ENCODE data around the gene CLCN1. TPM values are rescaled to one million over a fixed set of nuclear protein-coding genes. Genes with fewer than 3 reads are reported as not detected.

Gene CLCN1
- total and polyA plus RNA-seq, 2 donors (not counting 3 experiments of a cell fraction or from before 2014, with no cell fraction given) = not detected

DNA sequence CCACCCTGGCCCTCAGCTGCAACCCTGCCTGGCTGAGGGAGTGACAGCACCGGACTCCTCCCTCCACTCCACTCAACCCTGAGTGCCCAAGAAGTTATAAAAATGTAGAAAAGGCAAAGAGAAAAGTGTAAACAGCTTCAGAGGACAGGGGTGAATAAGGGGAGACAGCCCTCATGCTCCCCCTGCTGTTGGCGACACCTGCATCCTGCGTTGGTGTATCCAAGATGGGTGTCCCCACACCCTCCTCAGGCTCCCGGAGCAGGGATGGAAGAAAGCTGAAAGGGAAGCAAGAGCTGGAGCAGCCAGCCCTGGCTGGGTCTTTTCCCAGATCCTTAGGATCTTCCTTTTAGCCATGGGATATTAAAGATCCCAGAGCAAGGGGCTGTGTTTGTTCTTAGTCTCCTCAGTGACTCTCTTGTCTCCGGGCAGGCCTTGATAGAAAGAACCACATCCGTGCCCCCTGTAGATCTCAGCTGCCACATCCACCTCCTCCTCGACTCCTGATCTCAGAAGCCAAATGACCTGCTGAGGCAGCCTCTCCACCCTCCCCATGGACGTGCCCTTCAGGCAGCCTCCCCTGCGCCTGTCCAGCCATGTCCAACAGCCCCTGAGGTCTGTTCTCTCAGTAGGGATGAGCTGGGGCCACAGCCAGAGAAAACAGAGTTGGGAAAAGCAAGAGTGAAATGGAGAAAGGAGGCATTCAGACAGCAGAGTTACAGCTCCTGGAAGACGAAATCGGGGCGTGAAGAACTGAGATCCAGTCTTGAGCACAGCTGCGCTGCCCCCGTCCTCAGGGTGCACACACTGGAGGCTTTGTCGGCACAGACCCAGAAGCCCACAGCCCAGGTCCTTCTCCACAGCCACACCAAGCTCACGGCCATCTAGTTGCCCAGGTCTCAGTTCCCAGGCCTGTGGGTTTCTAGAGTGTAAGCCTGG is 39.8 kb downstream of the CLCN1 start:
- TF ChIP-seq, protein P1, sequence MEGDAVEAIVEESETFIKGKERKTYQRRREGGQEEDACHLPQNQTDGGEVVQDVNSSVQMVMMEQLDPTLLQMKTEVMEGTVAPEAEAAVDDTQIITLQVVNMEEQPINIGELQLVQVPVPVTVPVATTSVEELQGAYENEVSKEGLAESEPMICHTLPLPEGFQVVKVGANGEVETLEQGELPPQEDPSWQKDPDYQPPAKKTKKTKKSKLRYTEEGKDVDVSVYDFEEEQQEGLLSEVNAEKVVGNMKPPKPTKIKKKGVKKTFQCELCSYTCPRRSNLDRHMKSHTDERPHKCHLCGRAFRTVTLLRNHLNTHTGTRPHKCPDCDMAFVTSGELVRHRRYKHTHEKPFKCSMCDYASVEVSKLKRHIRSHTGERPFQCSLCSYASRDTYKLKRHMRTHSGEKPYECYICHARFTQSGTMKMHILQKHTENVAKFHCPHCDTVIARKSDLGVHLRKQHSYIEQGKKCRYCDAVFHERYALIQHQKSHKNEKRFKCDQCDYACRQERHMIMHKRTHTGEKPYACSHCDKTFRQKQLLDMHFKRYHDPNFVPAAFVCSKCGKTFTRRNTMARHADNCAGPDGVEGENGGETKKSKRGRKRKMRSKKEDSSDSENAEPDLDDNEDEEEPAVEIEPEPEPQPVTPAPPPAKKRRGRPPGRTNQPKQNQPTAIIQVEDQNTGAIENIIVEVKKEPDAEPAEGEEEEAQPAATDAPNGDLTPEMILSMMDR (IDR thresholded peaks at IDR 0.05; ENCODE audit: extremely low read depth in 1 of 2, insufficient read depth in 1 of 2, low read depth in 1 of 2, low read length in 2 of 2) = no peak
- TF ChIP-seq FOS (IDR thresholded peaks at IDR 0.05; ENCODE audit: borderline replicate concordance, insufficient read depth, low read length) (no peak), JUN (IDR thresholded peaks at IDR 0.05; ENCODE audit: borderline replicate concordance, insufficient read depth, insufficient read length, low read depth) (no peak), POLR2AphosphoS5 (IDR thresholded peaks at IDR 0.05; ENCODE audit: insufficient read depth, low read depth, low read length) (no peak), MYC (IDR thresholded peaks at IDR 0.05; ENCODE audit: low read depth, low read length) (no peak), POLR2A (IDR thresholded peaks at IDR 0.05; ENCODE audit: low read depth, low read length) (no peak), GATA2 (IDR thresholded peaks at IDR 0.05; ENCODE audit: insufficient read depth, insufficient read length, low read depth, low read length) (no peak), EZH2 (IDR thresholded peaks at IDR 0.05; ENCODE audit: borderline replicate concordance, low read depth, low read length, severe bottlenecking) (no peak)
- TF ChIP-seq, protein P2, sequence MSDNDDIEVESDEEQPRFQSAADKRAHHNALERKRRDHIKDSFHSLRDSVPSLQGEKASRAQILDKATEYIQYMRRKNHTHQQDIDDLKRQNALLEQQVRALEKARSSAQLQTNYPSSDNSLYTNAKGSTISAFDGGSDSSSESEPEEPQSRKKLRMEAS (IDR thresholded peaks at IDR 0.05; ENCODE audit: insufficient read depth, insufficient read length) = no peak
- peaks cover 4 to 7% of the 10 kb centered on the region in 2 experiments for H3K27me3 ChIP-seq (ENCODE audit: control insufficient read depth in 2 of 2, insufficient read depth in 2 of 2, low read length in 2 of 2)
- no peak overlapping the region for H3K4me2 ChIP-seq (ENCODE audit: insufficient read depth, low read length)
- ChIA-PET CTCF (interaction anchor here (1.1 to 1.5 kb wide), 3 partner anchors 17 to 21 kb away, joined by 3 read pairs; no protein-coding TSS in a partner anchor), POLR2A (no interaction called here)
- H3K9ac ChIP-seq (replicated peaks; ENCODE audit: extremely low read depth, insufficient read depth, low read length) = no peak overlapping the region
- dilution Hi-C loops (cut with MboI; ENCODE audit: extremely low pct_ligation_motif_present, low sequenced_read_pairs) (no loop called here), intact Hi-C loops (cut with micrococcal nuclease) (no loop called here)
- BruUV-seq (replicated peaks) = no TSS peak
- no peak for DNase-seq (ENCODE audit: low read depth, low spot score)
- FAIRE-seq = no peak
- H3K9me3 ChIP-seq (replicated peaks; ENCODE audit: control insufficient read depth, insufficient read depth, low read length) = no peaks in the 10 kb centered on the region
- H2AFZ ChIP-seq (ENCODE audit: low read depth, low read length) = no peak overlapping the region
- H3K4me3 ChIP-seq (replicated peaks in 1 of 3; ENCODE audit: insufficient read depth in 1 of 3, low read depth in 1 of 3, low read length in 3 of 3) = no peak overlapping the region
- no peaks in the 10 kb centered on the region for H3K9me1 ChIP-seq (replicated peaks; ENCODE audit: control insufficient read depth, extremely low read depth, insufficient read depth, low read length)
- H4K20me1 ChIP-seq (replicated peaks; ENCODE audit: control insufficient read depth, extremely low read depth, insufficient read depth, low read length) = no peaks in the 10 kb centered on the region
- no peaks in the 10 kb centered on the region for H3K4me1 ChIP-seq (ENCODE audit: control insufficient read depth, extremely low read depth, insufficient read depth, low read length)
- no peaks in the 10 kb centered on the region for H3K79me2 ChIP-seq (ENCODE audit: control insufficient read depth, insufficient read depth, low read length)
- H3K27ac ChIP-seq (ENCODE audit: insufficient read depth, low read depth, low read length) = no peak overlapping the region
- no peaks in the 10 kb centered on the region for H3K36me3 ChIP-seq (ENCODE audit: control insufficient read depth in 2 of 2, extremely low read depth in 1 of 2, insufficient read depth in 2 of 2, low read length in 2 of 2)
